ENCODE measurements around the gene FAM163B. TPM values are rescaled to one million over a fixed set of nuclear protein-coding genes. Genes with fewer than 3 reads are reported as not detected.
A peak's percentile ranks its signal among the peaks of the same experiment; 100 is the strongest.

The FAM163B gene
- total RNA-seq, 2 donors from 2014 or later = 1.2 TPM; not detected in 1

DNA sequence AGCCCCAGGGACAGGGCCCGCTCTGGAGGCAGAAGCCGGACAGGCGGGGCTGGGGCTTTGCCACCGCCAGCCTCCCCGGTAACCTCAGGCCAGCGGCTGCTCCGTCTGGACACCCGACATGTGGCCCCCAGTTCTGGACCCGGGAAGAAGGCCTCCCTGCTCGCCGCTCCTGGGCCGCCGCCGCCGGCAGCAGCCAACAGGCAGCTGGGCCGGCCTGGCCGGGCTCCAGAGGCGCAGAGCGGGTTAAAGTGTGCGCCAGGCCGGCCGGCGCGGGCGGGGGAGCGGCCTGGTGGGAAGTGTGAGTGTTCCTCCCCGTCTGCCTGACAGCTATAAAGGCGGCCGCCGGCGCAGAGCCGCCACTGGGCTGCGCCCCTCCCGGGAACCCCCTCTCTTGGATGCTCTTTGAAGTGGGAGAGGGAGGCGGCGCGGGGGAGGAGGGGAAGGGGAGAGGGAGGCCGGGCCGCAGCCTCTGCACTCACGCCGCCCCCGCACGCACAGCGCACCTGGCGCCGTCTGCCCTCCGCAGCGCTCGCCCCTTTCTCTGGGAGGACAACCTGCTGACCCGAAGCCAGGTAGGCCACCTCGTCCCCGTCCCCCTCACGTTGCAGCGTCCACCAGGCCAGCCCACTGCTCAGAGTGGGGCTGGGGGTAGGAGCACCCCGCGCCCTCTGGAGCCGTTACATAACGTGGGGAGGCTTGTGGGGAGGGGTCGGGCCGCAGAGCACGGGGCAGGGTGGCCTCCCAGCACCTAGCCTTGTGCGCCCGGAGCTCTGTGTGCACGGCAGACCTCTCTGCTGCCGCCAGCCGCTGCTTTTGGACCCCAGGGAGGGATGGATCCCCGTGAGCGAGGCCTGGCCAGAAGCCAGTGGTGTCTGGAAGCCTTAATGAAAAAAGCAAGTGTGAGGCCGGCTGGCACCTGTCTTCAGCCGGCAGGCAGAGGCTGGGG is 74.6 kb downstream of the FAM163B start, which contains the start of gene ADAMTSL2:
Gene ADAMTSL2 (plus strand): TSS at position 359 of the 946 bp plus-strand sequence. CDS start 2,009 bp downstream, outside the sequence.
- intact Hi-C loops (cut with DNase I) = loop anchor here (5.0 kb wide), 1 partner anchor 193 kb away; no protein-coding TSS in a partner anchor
- H3K4me1 ChIP-seq = peaks cover 12% of the 10 kb centered on the region
- peak within 1 kb of the TSS in 1 of 2 donors; percentile 12 for H3K9ac ChIP-seq (ENCODE audit: low read depth in 2 of 2, low read length in 2 of 2)
- H3K36me3 ChIP-seq = no peaks in the 10 kb centered on the region
- no peaks in the 10 kb centered on the region for H3K9me3 ChIP-seq
- TF ChIP-seq, protein P1, sequence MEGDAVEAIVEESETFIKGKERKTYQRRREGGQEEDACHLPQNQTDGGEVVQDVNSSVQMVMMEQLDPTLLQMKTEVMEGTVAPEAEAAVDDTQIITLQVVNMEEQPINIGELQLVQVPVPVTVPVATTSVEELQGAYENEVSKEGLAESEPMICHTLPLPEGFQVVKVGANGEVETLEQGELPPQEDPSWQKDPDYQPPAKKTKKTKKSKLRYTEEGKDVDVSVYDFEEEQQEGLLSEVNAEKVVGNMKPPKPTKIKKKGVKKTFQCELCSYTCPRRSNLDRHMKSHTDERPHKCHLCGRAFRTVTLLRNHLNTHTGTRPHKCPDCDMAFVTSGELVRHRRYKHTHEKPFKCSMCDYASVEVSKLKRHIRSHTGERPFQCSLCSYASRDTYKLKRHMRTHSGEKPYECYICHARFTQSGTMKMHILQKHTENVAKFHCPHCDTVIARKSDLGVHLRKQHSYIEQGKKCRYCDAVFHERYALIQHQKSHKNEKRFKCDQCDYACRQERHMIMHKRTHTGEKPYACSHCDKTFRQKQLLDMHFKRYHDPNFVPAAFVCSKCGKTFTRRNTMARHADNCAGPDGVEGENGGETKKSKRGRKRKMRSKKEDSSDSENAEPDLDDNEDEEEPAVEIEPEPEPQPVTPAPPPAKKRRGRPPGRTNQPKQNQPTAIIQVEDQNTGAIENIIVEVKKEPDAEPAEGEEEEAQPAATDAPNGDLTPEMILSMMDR (IDR thresholded peaks at IDR 0.05) = no peak
- H3K4me3 ChIP-seq = peak within 1 kb of the TSS; percentile 1
- peaks cover 19% of the 10 kb centered on the region for H3K27me3 ChIP-seq
- H3K27ac ChIP-seq = no peak within 1 kb of the TSS
- peak; percentile 45 for DNase-seq

DNA sequence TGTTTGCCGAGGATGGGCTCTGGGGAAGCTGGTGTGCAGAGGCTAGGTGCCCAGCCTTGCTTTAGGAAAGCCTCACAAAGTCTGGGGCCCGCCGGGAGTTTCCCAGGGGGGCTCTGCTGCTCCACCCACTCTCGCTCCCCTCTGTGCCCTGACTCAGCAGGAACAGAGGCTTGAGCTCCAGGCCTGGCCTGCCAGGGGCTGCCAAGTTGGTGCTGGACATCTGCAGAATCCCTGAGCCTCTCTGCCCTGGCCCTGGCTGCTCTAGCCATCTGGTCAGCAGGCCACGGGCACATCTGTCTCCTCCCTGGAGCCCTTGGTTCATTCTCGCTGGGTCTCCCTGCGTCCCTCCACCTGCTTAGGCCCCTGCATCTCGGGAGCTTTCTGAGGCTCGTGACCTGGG is 75.3 kb downstream of the FAM163B start:
- H3K4me3 ChIP-seq = no peak overlapping the region
- peaks cover 12% of the 10 kb centered on the region for H3K4me1 ChIP-seq
- peaks cover 19% of the 10 kb centered on the region for H3K27me3 ChIP-seq
- no peak for DNase-seq
- H3K9me3 ChIP-seq = no peaks in the 10 kb centered on the region
- intact Hi-C loops (cut with DNase I) = loop anchor here (5.0 kb wide), 1 partner anchor 193 kb away; no protein-coding TSS in a partner anchor
- no peak overlapping the region for H3K27ac ChIP-seq
- TF ChIP-seq, protein P1 (IDR thresholded peaks at IDR 0.05) = no peak
- H3K36me3 ChIP-seq = no peaks in the 10 kb centered on the region
- no peak overlapping the region for H3K9ac ChIP-seq (ENCODE audit: low read depth in 2 of 2, low read length in 2 of 2)

DNA sequence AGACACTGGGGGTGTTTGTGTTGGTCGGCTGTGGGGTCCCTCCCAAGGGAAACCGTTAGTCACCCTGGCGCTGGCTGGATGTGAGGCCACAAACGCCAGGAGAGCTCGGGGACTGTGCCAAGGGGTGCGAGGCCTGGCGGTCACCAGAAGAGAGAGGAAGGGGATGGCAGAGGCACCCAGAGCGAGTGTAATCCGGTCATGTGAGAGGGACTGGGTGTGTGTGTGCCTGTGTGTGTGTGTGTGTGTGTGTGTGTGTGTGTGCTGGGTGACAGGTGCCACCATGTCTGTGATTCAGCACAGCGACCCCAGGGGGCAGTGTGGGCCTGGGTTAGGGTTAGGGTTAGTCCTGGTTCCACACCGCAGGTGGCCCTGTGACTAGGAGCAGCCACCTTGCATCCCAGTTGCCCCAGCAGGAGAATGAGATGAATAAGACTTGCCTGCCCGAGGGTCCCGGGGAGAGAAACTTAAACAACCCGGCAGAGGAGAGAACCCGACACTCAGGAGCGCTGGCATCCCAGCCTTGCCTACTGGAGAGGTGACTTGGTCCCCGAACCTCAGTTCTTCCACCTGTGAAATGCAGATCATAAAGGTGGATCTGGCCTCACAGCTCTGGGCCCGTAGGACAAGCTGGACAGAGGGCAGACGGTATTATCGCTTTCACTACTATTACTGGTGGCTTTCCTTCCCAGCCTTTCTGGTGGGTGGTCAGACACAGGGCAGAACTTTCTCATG is 76.1 kb downstream of the FAM163B start:
- TF ChIP-seq, protein P1 (IDR thresholded peaks at IDR 0.05) = no peak
- H3K9ac ChIP-seq (ENCODE audit: low read depth in 2 of 2, low read length in 2 of 2) = no peak overlapping the region
- H3K27me3 ChIP-seq = peaks cover 19% of the 10 kb centered on the region
- no peaks in the 10 kb centered on the region for H3K9me3 ChIP-seq
- H3K4me1 ChIP-seq = peaks cover 12% of the 10 kb centered on the region
- H3K36me3 ChIP-seq = no peaks in the 10 kb centered on the region
- H3K27ac ChIP-seq = no peak overlapping the region
- intact Hi-C loops (cut with DNase I) = loop anchor here (5.0 kb wide), 1 partner anchor 194 kb away; no protein-coding TSS in a partner anchor
- H3K4me3 ChIP-seq = no peak overlapping the region
- DNase-seq = peak; percentile 84

DNA sequence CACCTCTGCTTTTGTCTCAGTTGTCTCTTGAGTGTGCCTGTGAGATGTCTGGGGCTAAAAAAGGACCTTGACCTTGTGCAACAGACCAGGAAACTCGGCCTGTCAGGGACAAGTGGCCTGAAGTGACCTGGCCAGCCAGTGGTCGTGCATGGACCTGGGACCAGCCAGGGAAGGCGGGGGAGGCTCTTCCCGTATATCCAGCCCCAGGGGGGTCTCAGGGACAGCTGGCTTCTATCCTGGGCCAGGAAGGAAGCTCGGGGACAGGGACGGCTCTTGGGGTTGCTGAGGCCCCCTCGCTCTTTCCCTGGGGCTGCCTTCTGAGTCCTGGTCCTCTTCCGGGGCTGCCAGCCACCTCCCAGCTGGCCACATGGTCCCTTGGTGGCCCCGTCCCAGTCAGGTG is 77.9 kb downstream of the FAM163B start:
- Histone ChIP-seq H3K27ac (no peak overlapping the region), H3K4me3 (no peak overlapping the region), H3K4me1 (peaks cover 12% of the 10 kb centered on the region), H3K9me3 (no peaks in the 10 kb centered on the region), H3K36me3 (no peaks in the 10 kb centered on the region), H3K27me3 (peaks cover 19% of the 10 kb centered on the region), H3K9ac (ENCODE audit: low read depth in 2 of 2, low read length in 2 of 2) (no peak overlapping the region)
- intact Hi-C loops (cut with DNase I) = loop anchor here (5.0 kb wide), 1 partner anchor 196 kb away; no protein-coding TSS in a partner anchor
- DNase-seq = no peak
- TF ChIP-seq, protein P1 (IDR thresholded peaks at IDR 0.05) = no peak

DNA sequence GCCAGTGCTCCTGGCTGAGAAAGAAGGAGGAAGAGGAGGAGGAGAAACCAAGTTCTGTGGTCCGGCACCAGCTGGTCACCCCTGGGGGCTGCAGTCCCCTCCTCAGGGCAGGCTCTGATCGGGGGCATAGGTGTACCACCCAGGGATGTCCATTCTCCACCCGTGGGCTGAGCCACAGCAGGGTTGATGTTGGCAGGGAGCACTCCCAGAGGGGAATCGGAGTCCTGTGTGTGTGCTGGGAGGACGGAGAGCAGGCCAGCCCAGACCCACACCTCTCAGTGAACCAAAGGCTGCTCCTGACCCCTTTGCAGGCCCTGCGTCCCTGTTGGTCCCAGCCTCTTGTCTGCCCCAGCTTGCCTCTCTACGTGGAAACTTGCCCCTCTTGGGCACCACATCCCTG is 79.3 kb downstream of the FAM163B start:
- DNase-seq = no peak
- no peak overlapping the region for H3K9ac ChIP-seq (ENCODE audit: low read depth in 2 of 2, low read length in 2 of 2)
- no peak overlapping the region for H3K4me3 ChIP-seq
- H3K27ac ChIP-seq = no peak overlapping the region
- intact Hi-C loops (cut with DNase I) = loop anchor here (5.0 kb wide), 1 partner anchor 197 kb away; no protein-coding TSS in a partner anchor
- peaks cover 12% of the 10 kb centered on the region for H3K4me1 ChIP-seq
- H3K36me3 ChIP-seq = no peaks in the 10 kb centered on the region
- no peaks in the 10 kb centered on the region for H3K9me3 ChIP-seq
- TF ChIP-seq, protein P1 (IDR thresholded peaks at IDR 0.05) = no peak
- peaks cover 14% of the 10 kb centered on the region for H3K27me3 ChIP-seq
